ENCODE results near the gene MEAK7.

DNA sequence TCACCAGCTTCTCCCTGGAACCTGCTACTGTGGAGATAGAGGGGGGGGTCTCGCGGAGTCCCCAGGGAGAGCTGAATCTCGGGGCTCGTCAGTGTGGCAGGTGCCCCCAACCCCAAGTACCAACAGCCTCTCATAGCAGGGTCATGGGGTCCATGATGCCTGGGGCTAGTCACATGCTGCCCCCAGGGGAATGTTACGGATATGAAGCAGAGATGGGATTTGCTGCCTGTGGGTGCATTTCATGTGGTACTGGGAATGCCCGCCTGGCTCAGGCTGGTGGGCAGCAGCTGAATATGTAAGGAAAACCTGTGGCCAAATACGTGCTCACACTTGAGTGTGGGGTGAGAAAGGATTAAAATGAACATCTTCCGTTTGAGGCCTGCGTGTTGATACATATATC is 49.4 kb downstream of the MEAK7 start:
- TF ChIP-seq POLR2A (IDR thresholded peaks at IDR 0.05), result no peak
- TF ChIP-seq CTCF (IDR thresholded peaks at IDR 0.05), result no peak

Data from testis (tissue), 2 donors.